ENCODE measurements around the gene ATG9B. TPM values are rescaled to one million over a fixed set of nuclear protein-coding genes. Genes with fewer than 3 reads are reported as not detected.

ATG9B gene
- total and polyA plus RNA-seq, 10 donors, result 0.66 to 3.8 (median 2.4) TPM

DNA sequence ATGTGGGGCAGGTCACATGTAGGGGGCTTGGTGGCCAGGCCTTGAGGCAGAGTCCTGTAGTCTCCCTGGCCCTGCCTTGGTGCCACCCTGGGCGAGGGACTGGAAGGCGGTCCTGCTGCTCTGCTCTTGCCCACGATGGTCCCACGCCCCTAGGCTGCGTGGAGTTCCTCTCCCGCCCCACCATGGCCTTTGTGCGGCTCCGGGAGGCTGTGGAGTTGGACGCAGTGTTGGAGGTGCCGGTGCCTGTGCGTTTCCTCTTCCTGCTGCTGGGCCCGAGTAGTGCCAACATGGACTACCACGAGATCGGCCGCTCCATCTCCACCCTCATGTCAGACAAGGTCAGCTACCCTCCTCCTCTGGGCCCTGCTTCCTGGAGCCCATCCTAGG, 46.3 kb upstream of the ATG9B start:
- WGBS, 5 donors, result 91 to 100% (median 92%) methylated on average over 4 to 15 of the region's 15 CpGs; no CpG with 5 or more reads in 1 of the 5 donors
- TF ChIP-seq POLR2AphosphoS5 (IDR thresholded peaks at IDR 0.05), result peak in 1 of 3 donors; percentile 48
- TF ChIP-seq, protein P1, sequence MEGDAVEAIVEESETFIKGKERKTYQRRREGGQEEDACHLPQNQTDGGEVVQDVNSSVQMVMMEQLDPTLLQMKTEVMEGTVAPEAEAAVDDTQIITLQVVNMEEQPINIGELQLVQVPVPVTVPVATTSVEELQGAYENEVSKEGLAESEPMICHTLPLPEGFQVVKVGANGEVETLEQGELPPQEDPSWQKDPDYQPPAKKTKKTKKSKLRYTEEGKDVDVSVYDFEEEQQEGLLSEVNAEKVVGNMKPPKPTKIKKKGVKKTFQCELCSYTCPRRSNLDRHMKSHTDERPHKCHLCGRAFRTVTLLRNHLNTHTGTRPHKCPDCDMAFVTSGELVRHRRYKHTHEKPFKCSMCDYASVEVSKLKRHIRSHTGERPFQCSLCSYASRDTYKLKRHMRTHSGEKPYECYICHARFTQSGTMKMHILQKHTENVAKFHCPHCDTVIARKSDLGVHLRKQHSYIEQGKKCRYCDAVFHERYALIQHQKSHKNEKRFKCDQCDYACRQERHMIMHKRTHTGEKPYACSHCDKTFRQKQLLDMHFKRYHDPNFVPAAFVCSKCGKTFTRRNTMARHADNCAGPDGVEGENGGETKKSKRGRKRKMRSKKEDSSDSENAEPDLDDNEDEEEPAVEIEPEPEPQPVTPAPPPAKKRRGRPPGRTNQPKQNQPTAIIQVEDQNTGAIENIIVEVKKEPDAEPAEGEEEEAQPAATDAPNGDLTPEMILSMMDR (IDR thresholded peaks at IDR 0.05 in 8 of 11, conservative IDR thresholded peaks at IDR 0.05 in 3 of 11), result no peak
- DNase-seq, result no peak

DNA sequence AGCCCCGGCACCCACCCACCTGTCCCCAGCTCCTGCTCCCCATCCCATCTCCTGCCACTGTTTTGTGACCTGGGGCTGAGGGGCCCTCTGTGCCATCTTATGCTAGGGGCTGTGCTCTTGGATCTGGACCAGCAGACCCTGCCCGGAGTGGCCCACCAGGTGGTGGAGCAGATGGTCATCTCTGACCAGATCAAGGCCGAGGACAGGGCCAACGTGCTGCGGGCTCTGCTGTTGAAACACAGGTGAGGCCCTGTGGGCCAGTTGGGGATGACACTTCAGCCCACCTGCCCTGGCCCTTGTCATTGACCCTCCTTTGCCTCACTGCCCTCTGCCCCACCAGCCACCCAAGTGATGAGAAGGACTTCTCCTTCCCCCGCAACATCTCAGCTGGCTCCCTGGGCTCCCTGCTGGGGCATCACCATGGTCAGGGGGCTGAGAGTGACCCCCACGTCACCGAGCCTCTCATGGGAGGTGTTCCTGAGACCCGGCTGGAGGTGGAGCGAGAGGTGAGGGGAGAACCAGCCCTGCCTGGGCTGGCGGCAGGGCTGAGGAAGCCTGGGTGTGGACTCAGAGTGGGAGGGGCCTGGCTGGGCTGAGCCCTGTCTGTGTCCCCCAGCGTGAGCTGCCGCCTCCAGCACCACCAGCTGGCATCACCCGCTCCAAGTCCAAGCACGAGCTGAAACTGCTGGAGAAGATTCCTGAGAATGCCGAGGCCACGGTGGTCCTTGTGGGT, 45.7 kb upstream of the ATG9B start:
- WGBS, 5 donors, result 85 to 99% (median 91%) methylated on average over 5 to 17 of the region's 17 CpGs
- H3K9me3 ChIP-seq, result no peaks in the 10 kb centered on the region
- H3K4me3 ChIP-seq, result no peak overlapping the region
- TF ChIP-seq POLR2A (IDR thresholded peaks at IDR 0.05) (no peak), POLR2AphosphoS5 (IDR thresholded peaks at IDR 0.05) (peak in 1 of 3 donors; percentile 20)
- peaks cover 0 to 100% (median 96%) of the 10 kb centered on the region in 6 donors for H3K36me3 ChIP-seq
- H3K27ac ChIP-seq, result no peak overlapping the region
- DNase-seq, result no peak
- H3K4me1 ChIP-seq, result no peaks in the 10 kb centered on the region
- intact Hi-C loops (cut with DNase I; ENCODE audit: low total_unique reads), result no loop called here
- no peaks in the 10 kb centered on the region for H3K27me3 ChIP-seq (replicated peaks in 1 of 7)

More for the DNA sequence above, 46.3 kb upstream of the ATG9B start:
- no peaks in the 10 kb centered on the region for H3K9me3 ChIP-seq
- H3K27me3 ChIP-seq (replicated peaks in 1 of 7), result no peaks in the 10 kb centered on the region
- peaks cover 0 to 100% (median 96%) of the 10 kb centered on the region in 6 donors for H3K36me3 ChIP-seq
- no peaks in the 10 kb centered on the region for H3K4me1 ChIP-seq
- intact Hi-C loops (cut with DNase I; ENCODE audit: low total_unique reads), result no loop called here
- no peak overlapping the region for H3K4me3 ChIP-seq
- H3K27ac ChIP-seq, result no peak overlapping the region

DNA sequence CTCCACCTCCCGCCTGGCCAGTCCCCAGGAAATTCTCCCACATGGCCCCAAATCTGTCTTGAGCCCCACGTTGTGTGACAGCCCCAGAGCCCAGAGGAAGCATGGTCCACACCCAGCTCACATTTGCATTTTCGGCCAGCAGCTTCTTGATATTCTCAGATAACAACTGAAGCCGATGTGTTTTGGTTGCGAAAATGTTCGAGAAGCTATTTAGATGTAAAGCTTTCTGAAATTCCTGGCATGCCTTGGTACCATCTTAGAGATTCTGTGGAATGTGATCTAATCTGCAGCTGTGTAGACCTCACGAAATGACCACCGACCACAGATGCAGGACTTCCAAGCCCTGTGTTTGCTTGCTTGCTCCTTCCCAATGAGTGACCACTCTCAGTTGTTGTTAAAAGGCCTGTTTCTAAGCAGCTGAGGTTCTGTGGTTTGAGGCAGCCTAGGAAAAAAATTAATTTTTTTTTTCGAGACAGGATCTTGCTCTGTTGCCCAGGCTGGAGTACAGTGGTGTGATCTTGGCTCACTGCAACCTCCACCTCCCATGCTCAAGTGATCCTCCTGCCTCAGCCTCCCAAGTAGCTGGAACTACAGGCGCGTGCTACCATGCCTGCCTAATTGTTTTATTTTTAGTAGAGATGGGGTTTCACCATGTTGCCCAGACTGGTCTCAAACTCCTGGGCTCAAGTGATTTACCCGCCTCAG, 43.9 kb upstream of the ATG9B start:
- no peak for TF ChIP-seq POLR2AphosphoS5 (IDR thresholded peaks at IDR 0.05)
- TF ChIP-seq POLR2A (IDR thresholded peaks at IDR 0.05), result no peak
- TF ChIP-seq, protein P1 (IDR thresholded peaks at IDR 0.05 in 8 of 11, conservative IDR thresholded peaks at IDR 0.05 in 3 of 11), result no peak
- no peaks in the 10 kb centered on the region for H3K27me3 ChIP-seq (replicated peaks in 1 of 7)
- no peaks in the 10 kb centered on the region for H3K9me3 ChIP-seq
- no peak overlapping the region for H3K27ac ChIP-seq
- intact Hi-C loops (cut with DNase I; ENCODE audit: low total_unique reads), result no loop called here
- no peak overlapping the region for H3K4me3 ChIP-seq
- peaks cover 0 to 100% (median 87%) of the 10 kb centered on the region in 6 donors for H3K36me3 ChIP-seq
- H3K4me1 ChIP-seq, result peaks cover 0 to 4% (median 0%) of the 10 kb centered on the region in 6 donors
- no peak for DNase-seq
- WGBS, 5 donors, result 89 to 94% (median 93%) methylated on average over 12 of the region's 12 CpGs

DNA sequence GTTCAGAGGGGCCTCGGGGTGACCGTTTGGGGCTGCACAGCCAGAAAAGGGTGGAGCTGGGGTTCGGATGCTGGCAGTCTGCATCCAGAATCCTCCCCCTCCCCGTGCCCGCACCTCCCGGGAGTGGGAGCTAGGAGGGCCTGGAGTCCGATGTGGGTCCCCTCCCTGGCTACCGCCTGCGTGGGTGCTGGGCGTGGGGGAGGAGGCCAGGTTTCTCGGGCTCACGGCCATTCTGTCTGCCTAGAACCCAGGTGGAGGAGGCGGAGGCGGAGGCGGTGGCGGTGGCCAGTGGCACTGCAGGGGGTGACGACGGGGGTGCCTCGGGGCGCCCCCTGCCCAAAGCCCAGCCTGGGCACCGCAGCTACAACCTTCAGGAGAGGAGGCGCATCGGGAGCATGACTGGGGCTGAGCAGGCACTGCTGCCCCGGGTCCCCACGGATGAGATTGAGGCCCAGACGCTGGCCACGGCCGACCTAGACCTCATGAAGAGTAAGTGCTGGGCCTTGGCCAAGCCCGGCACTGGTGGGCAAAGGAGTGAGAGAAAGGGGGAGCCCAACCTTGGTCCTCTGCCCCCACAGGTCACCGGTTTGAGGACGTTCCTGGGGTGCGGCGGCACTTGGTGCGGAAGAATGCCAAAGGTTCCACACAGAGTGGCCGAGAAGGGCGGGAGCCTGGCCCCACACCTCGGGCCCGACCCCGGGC, 42.1 kb upstream of the ATG9B start:
- DNase-seq, result no peak
- H3K36me3 ChIP-seq, result peaks cover 0 to 98% (median 73%) of the 10 kb centered on the region in 6 donors
- peaks cover 0 to 22% (median 10%) of the 10 kb centered on the region in 6 donors for H3K4me1 ChIP-seq
- intact Hi-C loops (cut with DNase I; ENCODE audit: low total_unique reads), result no loop called here
- H3K27me3 ChIP-seq (replicated peaks in 1 of 7), result no peaks in the 10 kb centered on the region
- TF ChIP-seq, protein P1 (IDR thresholded peaks at IDR 0.05 in 8 of 11, conservative IDR thresholded peaks at IDR 0.05 in 3 of 11), result no peak
- TF ChIP-seq POLR2AphosphoS5 (IDR thresholded peaks at IDR 0.05), result peak in 1 of 3 donors; percentile 11
- H3K9me3 ChIP-seq, result no peaks in the 10 kb centered on the region
- H3K27ac ChIP-seq, result no peak overlapping the region
- no peak overlapping the region for H3K4me3 ChIP-seq
- WGBS, 5 donors, result 94 to 97% (median 95%) methylated on average over 27 to 39 of the region's 39 CpGs
